ENCODE results near the gene SOX10. TPM values are rescaled to one million over a fixed set of nuclear protein-coding genes. Genes with fewer than 3 reads are reported as not detected.
A peak's percentile ranks its signal among the peaks of the same experiment; 100 is the strongest.

The SOX10 gene
- total RNA-seq, 1 experiment from 2014 or later, result not detected

GRCh38 chr22:37930952-37931440 lies 53.4 kb downstream of the SOX10 start:
- no peak overlapping the region for H3K4me2 ChIP-seq (ENCODE audit: low read length)
- H2AFZ ChIP-seq (ENCODE audit: low read depth, low read length, poor library complexity, severe bottlenecking), result no peak overlapping the region
- DNase-seq (ENCODE audit: low read depth, low spot score), result no peak
- H3K4me1 ChIP-seq (ENCODE audit: control insufficient read depth in 1 of 2, insufficient read depth in 2 of 2, low read length in 2 of 2), result peaks cover 13 to 18% of the 10 kb centered on the region in 2 experiments
- no peak overlapping the region for H3K27ac ChIP-seq (ENCODE audit: low read depth, low read length)
- H4K20me1 ChIP-seq (ENCODE audit: insufficient read depth), result no peaks in the 10 kb centered on the region
- CTCF ChIA-PET, result interaction anchor here (1.0 kb wide), 1 partner anchor 117 kb away, joined by 3 read pairs; no protein-coding TSS in a partner anchor
- no peaks in the 10 kb centered on the region for H3K79me2 ChIP-seq (ENCODE audit: insufficient read depth, low read length)
- H3K36me3 ChIP-seq (ENCODE audit: control insufficient read depth in 1 of 2, insufficient read depth in 2 of 2, low read length in 2 of 2), result peaks cover 16 to 18% of the 10 kb centered on the region in 2 experiments; a peak in 2 of 4 replicates
- no peak overlapping the region for H3K9ac ChIP-seq (ENCODE audit: low read length)
- POLR2A ChIA-PET, result no interaction called here
- intact Hi-C loops (cut with micrococcal nuclease), result loop anchor here (10.0 kb wide), 1 partner anchor 46 kb away; no protein-coding TSS in a partner anchor
- H3K27me3 ChIP-seq (ENCODE audit: insufficient read depth, low read length), result no peaks in the 10 kb centered on the region
- H3K4me3 ChIP-seq (replicated peaks in 1 of 2; ENCODE audit: low read depth in 1 of 2, low read length in 2 of 2), result no peak overlapping the region
- no peak for TF ChIP-seq SIN3A (IDR thresholded peaks at IDR 0.05; ENCODE audit: low read depth)
- TF ChIP-seq SP1 (IDR thresholded peaks at IDR 0.05; ENCODE audit: low read depth), result no peak
- TF ChIP-seq ZNF274 (IDR thresholded peaks at IDR 0.05; ENCODE audit: low read depth, low read length), result no peak
- TF ChIP-seq TCF7L2 (IDR thresholded peaks at IDR 0.05; ENCODE audit: borderline replicate concordance, extremely low read depth, insufficient read depth, insufficient read length), result no peak
- TF ChIP-seq RAD21 (IDR thresholded peaks at IDR 0.05; ENCODE audit: low read depth), result no peak
- no peak for TF ChIP-seq EZH2phosphoT487 (IDR thresholded peaks at IDR 0.05; ENCODE audit: borderline replicate concordance)
- no peak for TF ChIP-seq ZFX (IDR thresholded peaks at IDR 0.05)
- RAD21 ChIA-PET (ENCODE audit: low non-redundant PET in 1 of 2, low total read pairs in 2 of 2, uncharacterized antibody in 2 of 2, unreplicated experiment in 2 of 2), result no interaction called here
- H3K9me2 ChIP-seq (ENCODE audit: insufficient read depth), result no peaks in the 10 kb centered on the region
- no TSS peak for BruUV-seq (replicated peaks)
- no peaks in the 10 kb centered on the region for H3K9me3 ChIP-seq (ENCODE audit: control insufficient read depth in 1 of 2, insufficient read depth in 1 of 2, low read depth in 1 of 2, low read length in 2 of 2)
- ATAC-seq, result no peak

DNA sequence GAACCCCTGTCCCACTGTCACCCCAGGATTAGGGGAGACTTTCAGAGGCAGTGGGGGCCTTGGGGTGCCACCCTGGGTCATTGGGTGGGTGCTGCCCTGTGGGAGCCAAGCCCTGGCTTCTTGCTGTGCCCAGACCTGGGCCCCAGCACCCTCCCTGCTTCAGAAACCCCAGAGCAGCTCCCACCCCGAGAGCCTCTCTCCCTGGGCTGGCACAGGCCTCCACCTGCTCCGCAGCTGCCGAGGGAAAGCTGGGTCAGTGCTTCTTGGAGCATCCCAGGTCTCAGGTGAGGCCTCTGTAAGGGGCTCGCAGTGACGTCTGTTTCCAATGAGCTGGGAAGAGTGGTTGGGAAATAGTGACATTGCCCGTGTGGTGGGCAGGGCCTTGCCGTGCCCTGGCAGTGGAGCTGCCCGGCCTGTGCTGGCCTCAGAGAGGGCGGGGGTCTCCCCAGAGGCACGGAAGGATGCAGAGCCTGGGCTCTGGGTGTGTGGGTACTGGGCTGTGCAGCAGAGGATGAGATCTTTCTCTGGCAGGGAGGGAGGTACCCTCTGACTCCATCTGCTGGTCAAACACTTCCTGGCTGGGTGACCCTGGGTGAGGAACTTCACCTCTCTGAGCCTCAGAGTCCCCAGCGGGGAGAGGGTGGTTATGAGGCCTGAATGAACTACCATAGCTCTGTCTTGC lies 53.9 kb downstream of the SOX10 start:
- ChIA-PET RAD21 (ENCODE audit: low non-redundant PET in 1 of 2, low total read pairs in 2 of 2, uncharacterized antibody in 2 of 2, unreplicated experiment in 2 of 2) (no interaction called here), POLR2A (no interaction called here), CTCF (interaction anchor here (1.0 kb wide), 1 partner anchor 116 kb away, joined by 3 read pairs; no protein-coding TSS in a partner anchor)
- H3K4me2 ChIP-seq (ENCODE audit: low read length), result no peak overlapping the region
- TF ChIP-seq FOSL1 (IDR thresholded peaks at IDR 0.05; ENCODE audit: low read depth) (no peak), ELF1 (IDR thresholded peaks at IDR 0.05; ENCODE audit: borderline replicate concordance, low read depth) (no peak), ZNF274 (IDR thresholded peaks at IDR 0.05; ENCODE audit: low read depth, low read length) (no peak), EZH2 (IDR thresholded peaks at IDR 0.05) (no peak)
- TF ChIP-seq, protein P1, sequence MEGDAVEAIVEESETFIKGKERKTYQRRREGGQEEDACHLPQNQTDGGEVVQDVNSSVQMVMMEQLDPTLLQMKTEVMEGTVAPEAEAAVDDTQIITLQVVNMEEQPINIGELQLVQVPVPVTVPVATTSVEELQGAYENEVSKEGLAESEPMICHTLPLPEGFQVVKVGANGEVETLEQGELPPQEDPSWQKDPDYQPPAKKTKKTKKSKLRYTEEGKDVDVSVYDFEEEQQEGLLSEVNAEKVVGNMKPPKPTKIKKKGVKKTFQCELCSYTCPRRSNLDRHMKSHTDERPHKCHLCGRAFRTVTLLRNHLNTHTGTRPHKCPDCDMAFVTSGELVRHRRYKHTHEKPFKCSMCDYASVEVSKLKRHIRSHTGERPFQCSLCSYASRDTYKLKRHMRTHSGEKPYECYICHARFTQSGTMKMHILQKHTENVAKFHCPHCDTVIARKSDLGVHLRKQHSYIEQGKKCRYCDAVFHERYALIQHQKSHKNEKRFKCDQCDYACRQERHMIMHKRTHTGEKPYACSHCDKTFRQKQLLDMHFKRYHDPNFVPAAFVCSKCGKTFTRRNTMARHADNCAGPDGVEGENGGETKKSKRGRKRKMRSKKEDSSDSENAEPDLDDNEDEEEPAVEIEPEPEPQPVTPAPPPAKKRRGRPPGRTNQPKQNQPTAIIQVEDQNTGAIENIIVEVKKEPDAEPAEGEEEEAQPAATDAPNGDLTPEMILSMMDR (IDR thresholded peaks at IDR 0.05 in 2 of 3, conservative IDR thresholded peaks at IDR 0.05 in 1 of 3; ENCODE audit: borderline replicate concordance in 1 of 3, insufficient read depth in 1 of 3, low read depth in 2 of 3, low read length in 2 of 3), result peak; percentile 20 to 60 (median 48); a peak in 5 of 6 replicates
- ATAC-seq (peak; percentile 37), DNase-seq (ENCODE audit: low read depth, low spot score) (no peak)
- no peak overlapping the region for H3K4me3 ChIP-seq (replicated peaks in 1 of 2; ENCODE audit: low read depth in 1 of 2, low read length in 2 of 2)
- no peak overlapping the region for H3K9ac ChIP-seq (ENCODE audit: low read length)
- BruUV-seq (replicated peaks), result no TSS peak
- no peaks in the 10 kb centered on the region for H3K79me2 ChIP-seq (ENCODE audit: insufficient read depth, low read length)
- H3K36me3 ChIP-seq (ENCODE audit: control insufficient read depth in 1 of 2, insufficient read depth in 2 of 2, low read length in 2 of 2), result peaks cover 18 to 20% of the 10 kb centered on the region in 2 experiments; a peak in 2 of 4 replicates
- no peaks in the 10 kb centered on the region for H4K20me1 ChIP-seq (ENCODE audit: insufficient read depth)
- no peaks in the 10 kb centered on the region for H3K9me3 ChIP-seq (ENCODE audit: control insufficient read depth in 1 of 2, insufficient read depth in 1 of 2, low read depth in 1 of 2, low read length in 2 of 2)
- intact Hi-C loops (cut with micrococcal nuclease), result loop anchor here (10.0 kb wide), 1 partner anchor 46 kb away; no protein-coding TSS in a partner anchor
- H3K27ac ChIP-seq (ENCODE audit: low read depth, low read length), result no peak overlapping the region
- H3K9me2 ChIP-seq (ENCODE audit: insufficient read depth), result no peaks in the 10 kb centered on the region
- H3K27me3 ChIP-seq (ENCODE audit: insufficient read depth, low read length), result no peaks in the 10 kb centered on the region
- H2AFZ ChIP-seq (ENCODE audit: low read depth, low read length, poor library complexity, severe bottlenecking), result no peak overlapping the region
- H3K4me1 ChIP-seq (ENCODE audit: control insufficient read depth in 1 of 2, insufficient read depth in 2 of 2, low read length in 2 of 2), result peaks cover 13 to 18% of the 10 kb centered on the region in 2 experiments
